PC-9 (cell line): Measurements from ENCODE around the gene ZNF408. TPM values are rescaled to one million over a fixed set of nuclear protein-coding genes. Genes with fewer than 3 reads are reported as not detected.

ENCODE experiments used
- BruUV-seq: library from RNA; stranded (reverse); fragments of 400-500 nt; replicated peaks from 2 replicates; lab custom pipeline; 2021; lab: Mats Ljungman, UMichigan
- CTCF ChIA-PET: fragments of 300-600 bp; sonication (Branson Sonifier 250); formaldehyde crosslinking; loops from one replicate; lab custom pipeline; 2022; ENCODE audit warnings: antibody characterized with exemption; lab: Charles Lee
- POLR2A ChIA-PET: fragments of 300-600 bp; sonication (Branson Sonifier 250); formaldehyde crosslinking; loops from one replicate; lab custom pipeline; 2022; ENCODE audit warnings: antibody characterized with exemption; ENCODE audit not compliant: unreplicated experiment; lab: Charles Lee
- DNase-seq, 2 experiments: peaks; one replicate each; pipeline versions ENCODE4 v3.0.0 to v3.0.0-alpha.2; 2015 to 2022; ENCODE audit warnings: mixed read lengths in 1 of 2
- H2AFZ ChIP-seq: fragments of 200-600 bp; sonication (generic); 2 replicates; pipeline ENCODE4 v1.8.1; 2017; ENCODE audit warnings: antibody characterized with exemption
- H3F3A ChIP-seq: fragments of 200-600 bp; sonication (generic); 2 replicates; pipeline ENCODE4 v1.8.1; 2017; ENCODE audit warnings: antibody characterized with exemption, mild to moderate bottlenecking, low read depth; ENCODE audit not compliant: insufficient read depth
- H3K27ac ChIP-seq: fragments of 200-600 bp; sonication (generic); 2 replicates; pipeline ENCODE4 v1.6.1; 2016; ENCODE audit warnings: mixed run types
- H3K27me3 ChIP-seq: fragments of 200-600 bp; sonication (generic); 2 replicates; pipeline ENCODE4 v1.6.1; 2016; ENCODE audit warnings: low read depth, mixed run types; ENCODE audit not compliant: insufficient read depth
- H3K36me3 ChIP-seq: fragments of 200-600 bp; sonication (generic); 2 replicates; pipeline ENCODE4 v1.6.1; 2016; ENCODE audit warnings: low read depth, mixed run types
- H3K4me1 ChIP-seq: fragments of 200-600 bp; sonication (generic); replicated peaks from 2 replicates; pipeline ENCODE4 v1.6.1; 2016; ENCODE audit warnings: mixed run types; ENCODE audit not compliant: insufficient read depth
- H3K4me2 ChIP-seq: fragments of 200-600 bp; sonication (generic); 2 replicates; pipeline ENCODE4 v1.6.1; 2017; ENCODE audit warnings: mixed run types
- H3K4me3 ChIP-seq: fragments of 200-600 bp; sonication (generic); 2 replicates; pipeline ENCODE4 v1.6.1; 2016; ENCODE audit warnings: mixed run types
- H3K79me2 ChIP-seq: fragments of 200-600 bp; sonication (generic); 2 replicates; pipeline ENCODE4 v1.6.1; 2017; ENCODE audit warnings: low read depth, mixed run types
- H3K9me2 ChIP-seq: fragments of 200-600 bp; sonication (generic); 2 replicates; pipeline ENCODE4 v1.8.1; 2017; ENCODE audit warnings: mild to moderate bottlenecking; ENCODE audit not compliant: insufficient read depth
- H3K9me3 ChIP-seq: fragments of 200-600 bp; sonication (generic); 2 replicates; pipeline ENCODE4 v1.8.1; 2016; ENCODE audit warnings: low read depth; ENCODE audit not compliant: insufficient read depth
- H4K20me1 ChIP-seq: fragments of 200-600 bp; sonication (generic); 2 replicates; pipeline ENCODE4 v1.8.1; 2017; ENCODE audit not compliant: insufficient read depth
- EZH2 ChIP-seq: fragments of 200-600 bp; sonication (generic); IDR thresholded peaks from 2 replicates; pipeline ENCODE4 v1.8.0; 2017; ENCODE audit warnings: antibody characterized with exemption, low read depth
- intact Hi-C: fragments of 100-400 bp; cut with micrococcal nuclease; formaldehyde crosslinking; loops from one replicate; pipeline ENCODE4 v1.10.0; 2022; ENCODE audit not compliant: unreplicated experiment
- total RNA-seq: library from RNA; stranded (reverse); gene quantifications from 2 replicates; pipeline ENCODE4 v1.2.3, GENCODE V29; 2021
- TF ChIP-seq, protein P1 (sequence below): fragments of 200-600 bp; sonication (generic); conservative IDR thresholded peaks from 2 replicates; pipeline ENCODE4 v1.6.1; 2017; ENCODE audit warnings: mixed run types, antibody characterized with exemption, mild to moderate bottlenecking, moderate library complexity

Gene ZNF408
- total RNA-seq, 1 experiment from 2014 or later, result 13.8 TPM

DNA sequence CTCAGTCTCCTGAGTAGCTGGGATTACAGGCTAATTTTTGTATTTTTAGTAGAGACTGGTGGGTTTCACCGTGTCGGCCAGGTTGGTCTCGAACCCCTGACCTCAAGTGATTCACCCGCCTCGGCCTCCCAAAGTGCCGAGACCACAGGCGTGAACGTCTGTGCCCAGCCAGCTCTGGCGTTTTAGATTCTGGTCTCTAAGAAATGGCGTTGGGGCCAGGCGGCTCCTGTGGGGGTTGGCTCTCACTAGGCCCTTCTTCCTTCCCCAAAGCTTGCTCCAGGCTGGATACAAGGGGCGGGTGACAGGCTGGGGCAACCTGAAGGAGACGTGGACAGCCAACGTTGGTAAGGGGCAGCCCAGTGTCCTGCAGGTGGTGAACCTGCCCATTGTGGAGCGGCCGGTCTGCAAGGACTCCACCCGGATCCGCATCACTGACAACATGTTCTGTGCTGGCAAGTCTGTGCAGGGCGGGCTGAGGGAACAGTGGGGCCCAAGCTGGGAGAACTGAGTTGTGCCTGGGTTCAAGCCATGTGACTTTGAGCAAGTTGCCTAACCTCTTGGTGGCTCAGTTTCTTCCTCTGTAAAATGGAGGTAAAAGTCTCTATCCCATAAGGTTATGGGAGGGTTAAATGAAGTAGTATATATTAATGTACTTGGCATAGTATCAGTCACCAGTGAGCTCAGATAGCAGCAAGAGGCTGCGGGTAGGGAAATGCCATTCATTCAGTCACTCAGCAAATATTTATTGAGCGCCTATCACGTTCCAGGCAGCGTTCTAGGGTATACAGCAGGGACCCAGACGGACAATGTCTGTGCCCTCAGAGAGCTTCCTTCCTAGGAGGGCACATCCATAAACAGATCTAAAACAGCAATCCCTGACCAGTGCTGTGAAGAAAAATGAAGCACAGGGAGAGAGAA lies 28.5 kb downstream of the ZNF408 start:
- Histone ChIP-seq H3K79me2 (no peaks in the 10 kb centered on the region), H3K27me3 (no peaks in the 10 kb centered on the region), H2AFZ (no peak overlapping the region), H3K9me3 (no peaks in the 10 kb centered on the region), H3F3A (no peaks in the 10 kb centered on the region), H3K36me3 (no peaks in the 10 kb centered on the region), H3K4me3 (no peak overlapping the region), H4K20me1 (no peaks in the 10 kb centered on the region), H3K9me2 (no peaks in the 10 kb centered on the region), H3K4me1 (no peaks in the 10 kb centered on the region), H3K27ac (no peak overlapping the region), H3K4me2 (no peak overlapping the region)
- CTCF ChIA-PET, result no interaction called here
- POLR2A ChIA-PET, result no interaction called here
- BruUV-seq, result no TSS peak
- intact Hi-C loops, result no loop called here
- DNase-seq, result no peak
- no peak for TF ChIP-seq EZH2
- TF ChIP-seq, protein P1, sequence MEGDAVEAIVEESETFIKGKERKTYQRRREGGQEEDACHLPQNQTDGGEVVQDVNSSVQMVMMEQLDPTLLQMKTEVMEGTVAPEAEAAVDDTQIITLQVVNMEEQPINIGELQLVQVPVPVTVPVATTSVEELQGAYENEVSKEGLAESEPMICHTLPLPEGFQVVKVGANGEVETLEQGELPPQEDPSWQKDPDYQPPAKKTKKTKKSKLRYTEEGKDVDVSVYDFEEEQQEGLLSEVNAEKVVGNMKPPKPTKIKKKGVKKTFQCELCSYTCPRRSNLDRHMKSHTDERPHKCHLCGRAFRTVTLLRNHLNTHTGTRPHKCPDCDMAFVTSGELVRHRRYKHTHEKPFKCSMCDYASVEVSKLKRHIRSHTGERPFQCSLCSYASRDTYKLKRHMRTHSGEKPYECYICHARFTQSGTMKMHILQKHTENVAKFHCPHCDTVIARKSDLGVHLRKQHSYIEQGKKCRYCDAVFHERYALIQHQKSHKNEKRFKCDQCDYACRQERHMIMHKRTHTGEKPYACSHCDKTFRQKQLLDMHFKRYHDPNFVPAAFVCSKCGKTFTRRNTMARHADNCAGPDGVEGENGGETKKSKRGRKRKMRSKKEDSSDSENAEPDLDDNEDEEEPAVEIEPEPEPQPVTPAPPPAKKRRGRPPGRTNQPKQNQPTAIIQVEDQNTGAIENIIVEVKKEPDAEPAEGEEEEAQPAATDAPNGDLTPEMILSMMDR, result no peak

DNA sequence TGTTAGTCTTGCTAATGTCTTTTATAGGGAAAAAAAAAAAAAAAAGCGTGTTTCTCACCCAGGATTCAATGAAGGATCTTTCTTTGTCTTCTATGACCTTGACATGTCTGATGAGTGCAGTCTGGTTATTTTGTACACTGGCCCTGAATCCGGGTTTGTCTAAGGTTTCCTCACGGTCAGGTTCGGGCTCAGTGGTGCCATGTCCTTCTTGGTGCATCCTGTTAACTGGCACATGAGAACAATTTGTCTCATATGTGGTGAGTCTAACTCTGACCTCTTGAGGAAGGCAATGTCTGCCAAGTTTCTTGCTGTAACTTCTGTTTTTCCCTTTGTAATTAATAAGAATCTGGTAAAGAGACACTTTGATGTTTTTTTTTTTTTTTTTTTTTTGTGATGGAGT lies 30.7 kb downstream of the ZNF408 start:
- Histone ChIP-seq H4K20me1 (no peaks in the 10 kb centered on the region), H3K27ac (no peak overlapping the region), H3K9me2 (no peaks in the 10 kb centered on the region), H3K36me3 (no peaks in the 10 kb centered on the region), H3F3A (no peaks in the 10 kb centered on the region), H2AFZ (no peak overlapping the region), H3K4me2 (no peak overlapping the region), H3K27me3 (no peaks in the 10 kb centered on the region), H3K4me3 (no peak overlapping the region), H3K4me1 (no peaks in the 10 kb centered on the region), H3K9me3 (no peaks in the 10 kb centered on the region), H3K79me2 (no peaks in the 10 kb centered on the region)
- POLR2A ChIA-PET, result no interaction called here
- intact Hi-C loops, result no loop called here
- no peak for DNase-seq
- no TSS peak for BruUV-seq
- TF ChIP-seq EZH2, result no peak
- TF ChIP-seq, protein P1, result no peak
- CTCF ChIA-PET, result no interaction called here

DNA sequence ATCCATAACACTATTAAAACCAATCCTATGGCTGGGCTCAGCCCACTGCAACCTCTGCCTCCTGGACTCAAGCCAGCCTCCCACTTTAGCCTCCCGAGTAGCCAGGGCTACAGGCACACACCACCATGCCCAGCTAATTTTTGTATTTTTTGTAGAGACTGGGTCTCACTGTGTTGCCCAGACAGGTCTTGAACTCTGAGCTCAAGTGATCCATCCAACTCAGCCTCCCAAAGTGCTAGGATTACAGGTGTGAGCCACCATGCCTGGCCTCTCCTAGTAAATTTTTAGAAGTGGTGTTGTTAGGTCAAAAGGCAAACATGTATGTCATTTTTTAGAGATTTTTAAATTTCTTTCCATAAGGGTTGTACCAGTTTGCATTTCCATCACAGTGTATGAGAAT lies 32.4 kb downstream of the ZNF408 start:
- no peak overlapping the region for H2AFZ ChIP-seq
- no peaks in the 10 kb centered on the region for H3K9me3 ChIP-seq
- POLR2A ChIA-PET, result no interaction called here
- no peaks in the 10 kb centered on the region for H4K20me1 ChIP-seq
- no peak overlapping the region for H3K4me2 ChIP-seq
- no peaks in the 10 kb centered on the region for H3K79me2 ChIP-seq
- no peaks in the 10 kb centered on the region for H3K36me3 ChIP-seq
- H3K4me3 ChIP-seq, result no peak overlapping the region
- intact Hi-C loops, result no loop called here
- no TSS peak for BruUV-seq
- H3K27ac ChIP-seq, result no peak overlapping the region
- CTCF ChIA-PET, result no interaction called here
- no peaks in the 10 kb centered on the region for H3K9me2 ChIP-seq
- no peak for DNase-seq
- no peaks in the 10 kb centered on the region for H3K27me3 ChIP-seq
- no peak for TF ChIP-seq EZH2
- TF ChIP-seq, protein P1, result no peak
- no peaks in the 10 kb centered on the region; the same call in 1 of the 2 replicates for H3F3A ChIP-seq
- H3K4me1 ChIP-seq, result no peaks in the 10 kb centered on the region
